IPS DF 4.7 (cell line): Measurements from ENCODE around the gene SLC22A4.

ENCODE experiments used
- DNase-seq: peaks from one replicate; pipeline ENCODE4 v3.0.0-alpha.2; 2013; ENCODE audit warnings: low spot score; ENCODE audit errors: extremely low read depth

The SLC22A4 gene

DNA sequence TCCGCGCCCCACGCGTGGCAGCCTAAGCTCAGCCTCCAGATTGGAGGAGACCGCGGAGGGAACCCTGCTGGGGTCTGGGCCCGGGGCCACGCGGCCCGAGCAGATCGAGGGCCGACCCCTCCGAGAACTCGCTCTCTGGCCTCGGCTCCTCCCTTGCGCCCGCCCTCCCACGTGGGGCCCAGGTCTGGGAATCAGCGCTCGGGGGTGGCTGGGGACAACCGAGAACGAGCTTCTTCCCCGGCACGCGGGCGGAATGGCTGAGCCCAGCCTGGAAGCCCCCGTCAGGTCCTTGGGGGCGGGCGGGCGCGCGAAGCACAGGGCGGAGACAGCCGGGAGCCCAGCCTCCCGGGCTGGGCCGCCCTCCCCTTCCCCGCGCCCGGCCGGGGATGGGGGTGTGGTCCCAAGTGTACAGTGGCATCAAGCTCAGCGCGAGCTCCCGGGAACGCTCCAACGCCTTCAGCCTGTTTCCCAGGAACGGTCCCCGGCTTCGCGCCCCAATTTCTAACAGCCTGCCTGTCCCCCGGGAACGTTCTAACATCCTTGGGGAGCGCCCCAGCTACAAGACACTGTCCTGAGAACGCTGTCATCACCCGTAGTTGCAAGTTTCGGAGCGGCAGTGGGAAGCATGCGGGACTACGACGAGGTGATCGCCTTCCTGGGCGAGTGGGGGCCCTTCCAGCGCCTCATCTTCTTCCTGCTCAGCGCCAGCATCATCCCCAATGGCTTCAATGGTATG lies at the start of gene SLC22A4:
Gene SLC22A4 (plus strand): TSS at position 403 of the 736 bp plus-strand sequence. CDS start 223 bp downstream, at position 626.
- no peak for DNase-seq

DNA sequence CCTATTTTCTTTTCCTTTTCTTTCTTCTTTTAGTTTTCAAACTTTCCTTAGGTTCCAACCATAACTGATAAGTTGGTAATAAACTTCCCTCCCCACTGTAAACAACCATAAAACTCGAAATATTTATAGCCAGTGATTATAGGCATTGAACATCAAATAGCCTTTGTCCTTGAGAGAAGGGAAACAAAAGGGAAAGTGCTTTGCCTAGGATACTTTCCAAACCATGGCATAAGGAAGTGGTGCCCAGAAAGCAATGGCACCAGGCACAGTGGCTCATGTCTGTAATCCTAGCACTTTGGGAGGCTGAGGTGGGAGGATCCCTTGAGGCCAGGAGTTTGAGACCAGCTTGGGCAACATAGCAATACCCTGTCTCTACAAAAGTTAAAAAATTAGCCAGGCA lies 48.6 kb upstream of the SLC22A4 start:
- no peak for DNase-seq

DNA sequence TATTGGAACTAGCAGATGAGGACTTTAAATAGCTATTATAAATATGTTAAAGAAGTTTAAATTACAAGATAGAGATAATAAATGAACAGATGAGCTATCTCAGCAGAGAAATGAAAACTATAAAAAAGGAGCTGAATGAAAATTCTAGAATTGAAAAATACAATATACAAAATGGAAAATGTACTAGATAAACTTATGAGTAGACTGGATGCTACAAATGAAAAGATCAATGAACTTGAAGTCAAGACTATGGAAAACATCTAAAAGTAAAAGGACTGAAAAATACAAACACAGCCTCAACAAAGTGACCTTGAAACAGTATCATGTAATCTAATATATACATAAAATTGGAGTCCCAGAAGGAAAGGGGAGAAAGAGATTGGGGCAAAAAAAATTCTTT lies 47.4 kb upstream of the SLC22A4 start:
- no peak for DNase-seq

DNA sequence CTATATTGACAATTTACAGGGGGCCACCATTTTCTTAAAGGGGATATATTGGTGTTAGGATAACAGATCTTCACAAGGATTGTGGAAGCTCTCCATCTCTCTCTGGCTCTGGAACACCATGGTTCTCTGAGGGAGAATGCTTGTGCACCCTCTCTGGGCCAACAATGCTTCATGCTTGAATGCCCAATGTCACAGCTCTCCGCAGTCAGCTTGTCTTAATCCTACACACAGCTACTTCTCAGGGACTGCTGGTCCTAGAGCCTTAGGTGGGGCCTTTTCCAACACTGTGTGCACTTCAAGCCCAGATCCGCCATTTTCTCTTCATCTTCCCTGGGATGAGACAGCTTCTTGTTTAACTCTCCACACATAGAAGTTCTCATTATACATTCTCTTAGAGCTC lies 43.6 kb upstream of the SLC22A4 start:
- DNase-seq: no peak

DNA sequence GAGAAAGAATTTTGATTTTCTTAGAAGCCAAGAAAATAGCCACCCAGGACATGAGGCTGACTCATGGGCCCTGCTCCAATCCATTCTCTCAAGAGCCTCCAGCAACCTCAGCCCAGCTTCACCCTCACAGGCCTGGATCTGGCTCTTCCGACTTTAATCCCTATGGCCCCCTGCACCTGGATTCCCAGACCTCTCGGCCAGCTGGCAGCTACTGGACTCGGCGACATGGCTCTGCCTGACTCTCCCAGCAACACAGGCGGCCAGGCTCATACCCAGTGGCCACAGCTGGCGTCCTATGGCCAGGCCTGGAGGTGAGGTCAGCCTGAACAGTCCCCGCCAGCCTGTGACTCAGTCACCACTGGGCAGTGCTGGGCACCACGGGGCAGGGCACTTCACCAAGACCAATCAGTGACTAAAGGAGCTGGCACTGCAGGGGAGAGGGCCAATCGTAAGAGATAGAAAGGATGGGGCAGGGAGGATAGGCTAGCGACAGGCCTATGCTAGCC lies 42.9 kb upstream of the SLC22A4 start:
- no peak for DNase-seq

DNA sequence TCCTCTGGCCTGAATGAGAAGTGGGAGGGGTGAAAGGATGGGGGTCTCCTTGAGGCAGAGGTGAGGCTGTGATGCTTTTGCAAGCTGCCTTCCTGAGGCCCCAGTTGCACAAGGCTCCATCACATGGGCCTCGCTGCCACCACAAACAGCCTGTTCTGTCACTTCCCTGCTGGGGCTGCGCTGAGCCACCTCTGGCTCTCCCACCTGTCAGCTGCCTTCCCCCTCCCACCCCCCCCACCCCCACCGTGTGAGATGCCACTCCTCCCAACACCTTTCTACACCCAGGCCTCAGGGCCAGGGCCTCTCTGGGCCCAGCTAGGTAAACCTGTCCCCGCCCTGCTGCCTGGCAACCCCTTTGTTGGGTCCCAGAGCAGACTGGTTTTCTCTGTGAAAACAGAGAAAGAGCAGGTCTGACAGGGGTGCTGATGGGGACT lies 41.2 kb upstream of the SLC22A4 start:
- no peak for DNase-seq

DNA sequence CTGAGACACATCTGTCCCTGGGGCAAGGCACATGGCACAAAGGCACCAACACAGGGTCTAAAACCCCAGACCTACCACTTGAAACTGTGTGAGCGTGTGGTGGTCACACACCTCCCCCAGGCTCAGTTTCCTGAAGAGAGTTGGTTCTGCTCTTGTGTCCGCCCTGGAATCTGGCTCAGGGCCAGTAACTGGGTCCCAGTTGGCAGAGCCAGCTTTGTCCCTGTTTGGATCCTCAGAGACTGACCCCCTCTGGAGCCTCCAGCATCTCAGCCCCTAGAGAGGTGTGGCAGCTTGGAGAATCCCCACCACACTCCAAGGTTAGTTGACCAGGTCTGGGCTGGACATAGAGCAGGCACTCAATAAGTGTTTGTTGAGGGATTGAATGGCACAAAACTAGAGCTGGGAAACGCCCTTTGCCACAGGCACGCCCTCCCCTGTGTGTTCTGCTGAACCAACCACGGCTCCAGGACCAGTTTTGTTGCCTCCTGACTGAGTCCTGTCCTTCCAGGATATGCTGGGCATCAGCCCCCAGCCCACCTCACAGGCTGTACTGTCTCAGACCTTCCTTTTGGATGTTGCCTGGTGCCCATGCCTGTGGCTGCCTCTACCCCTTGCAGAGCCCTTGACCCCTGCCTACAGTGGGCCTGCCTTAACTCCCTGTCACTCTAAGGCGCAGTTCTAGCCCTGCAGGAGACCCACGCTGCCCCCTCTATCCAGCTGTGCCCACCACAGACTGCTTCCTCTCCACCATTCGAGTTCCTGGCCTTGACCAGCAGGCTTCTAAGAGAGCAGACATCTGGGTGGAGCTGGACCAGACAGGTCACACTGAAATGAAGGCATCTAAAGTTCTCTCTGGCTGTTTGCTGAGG lies 40.5 kb upstream of the SLC22A4 start:
- no peak for DNase-seq

DNA sequence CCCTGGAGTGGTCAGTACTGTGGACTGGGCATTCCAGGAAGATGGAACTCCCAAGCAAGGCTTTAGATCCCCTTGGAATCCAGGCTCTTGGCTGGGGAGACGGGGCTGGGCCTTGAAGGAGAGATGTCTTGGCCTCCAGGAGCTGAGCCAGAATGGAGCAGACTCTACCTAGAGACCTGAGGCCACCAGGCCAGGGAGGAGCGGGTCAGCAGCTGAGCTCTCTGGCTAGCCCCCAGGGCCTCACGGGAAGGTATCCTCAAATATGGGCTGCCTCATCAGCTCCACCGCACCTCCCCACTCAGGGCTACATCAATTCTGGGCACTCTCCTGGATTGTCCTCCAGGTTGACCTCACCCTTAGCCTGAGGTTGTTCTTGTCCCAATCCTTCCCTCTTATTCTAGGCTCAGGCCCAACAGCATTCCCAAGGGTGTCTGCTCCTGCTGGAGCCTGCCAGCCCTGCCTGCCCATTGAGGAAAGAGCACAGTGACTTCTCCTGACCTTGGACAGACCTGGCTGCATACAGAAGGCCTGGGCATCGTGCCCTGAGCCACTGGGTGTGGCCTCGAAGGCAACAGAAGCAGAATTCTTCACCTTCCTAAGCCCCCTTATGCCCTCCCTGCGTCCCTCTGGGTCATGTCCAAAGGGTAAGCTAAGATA lies 39.7 kb upstream of the SLC22A4 start:
- no peak for DNase-seq

DNA sequence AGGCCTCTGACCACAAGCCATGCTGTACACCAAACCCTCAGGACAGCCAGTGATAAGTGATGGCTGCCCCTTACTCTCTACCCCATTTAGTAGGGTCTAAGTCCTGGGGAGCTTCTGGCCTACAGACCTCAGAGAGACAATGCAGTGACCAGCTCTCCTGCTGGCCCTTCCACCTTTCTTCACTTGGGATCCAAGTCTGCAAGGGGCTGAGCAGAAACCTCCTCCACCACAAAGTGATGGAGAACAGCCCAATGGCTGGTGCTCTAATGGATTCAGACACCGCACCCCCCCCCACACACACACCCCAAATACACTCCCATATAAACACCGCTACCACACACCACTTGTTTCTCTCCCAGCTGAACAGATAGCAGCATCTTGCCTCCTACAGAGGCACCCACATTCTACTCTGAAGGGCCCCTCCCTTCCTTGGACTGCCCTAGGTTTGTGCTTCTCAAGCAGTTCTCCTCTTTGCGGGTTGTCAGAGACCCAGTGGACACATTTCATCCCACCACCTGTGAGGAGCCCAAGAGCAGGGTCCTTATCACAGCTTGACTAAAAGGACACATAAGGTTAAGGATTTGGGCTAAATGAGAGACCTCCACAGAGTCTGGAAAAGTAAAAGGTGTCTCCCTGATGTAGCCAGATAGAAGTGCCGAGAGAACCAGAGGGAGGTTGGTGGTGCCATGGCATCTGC lies 38.0 kb upstream of the SLC22A4 start:
- no peak for DNase-seq

DNA sequence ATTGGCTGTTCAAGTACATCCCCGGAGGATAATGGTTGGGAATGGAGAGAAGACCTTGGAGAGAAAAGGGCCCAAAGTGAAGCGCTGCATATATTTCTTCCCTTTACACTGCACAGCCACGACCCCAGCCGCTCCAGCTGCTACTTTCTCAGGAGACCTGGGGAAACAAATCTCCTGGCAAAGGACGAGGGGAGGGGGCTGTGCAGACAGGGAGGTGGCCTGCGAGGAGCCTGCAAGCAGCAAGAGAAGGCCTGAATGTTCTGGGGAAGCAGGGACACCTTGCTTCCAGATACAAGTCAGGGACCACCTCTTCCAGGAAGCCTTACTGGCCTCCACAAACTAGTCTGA lies 37.4 kb upstream of the SLC22A4 start:
- DNase-seq: no peak

DNA sequence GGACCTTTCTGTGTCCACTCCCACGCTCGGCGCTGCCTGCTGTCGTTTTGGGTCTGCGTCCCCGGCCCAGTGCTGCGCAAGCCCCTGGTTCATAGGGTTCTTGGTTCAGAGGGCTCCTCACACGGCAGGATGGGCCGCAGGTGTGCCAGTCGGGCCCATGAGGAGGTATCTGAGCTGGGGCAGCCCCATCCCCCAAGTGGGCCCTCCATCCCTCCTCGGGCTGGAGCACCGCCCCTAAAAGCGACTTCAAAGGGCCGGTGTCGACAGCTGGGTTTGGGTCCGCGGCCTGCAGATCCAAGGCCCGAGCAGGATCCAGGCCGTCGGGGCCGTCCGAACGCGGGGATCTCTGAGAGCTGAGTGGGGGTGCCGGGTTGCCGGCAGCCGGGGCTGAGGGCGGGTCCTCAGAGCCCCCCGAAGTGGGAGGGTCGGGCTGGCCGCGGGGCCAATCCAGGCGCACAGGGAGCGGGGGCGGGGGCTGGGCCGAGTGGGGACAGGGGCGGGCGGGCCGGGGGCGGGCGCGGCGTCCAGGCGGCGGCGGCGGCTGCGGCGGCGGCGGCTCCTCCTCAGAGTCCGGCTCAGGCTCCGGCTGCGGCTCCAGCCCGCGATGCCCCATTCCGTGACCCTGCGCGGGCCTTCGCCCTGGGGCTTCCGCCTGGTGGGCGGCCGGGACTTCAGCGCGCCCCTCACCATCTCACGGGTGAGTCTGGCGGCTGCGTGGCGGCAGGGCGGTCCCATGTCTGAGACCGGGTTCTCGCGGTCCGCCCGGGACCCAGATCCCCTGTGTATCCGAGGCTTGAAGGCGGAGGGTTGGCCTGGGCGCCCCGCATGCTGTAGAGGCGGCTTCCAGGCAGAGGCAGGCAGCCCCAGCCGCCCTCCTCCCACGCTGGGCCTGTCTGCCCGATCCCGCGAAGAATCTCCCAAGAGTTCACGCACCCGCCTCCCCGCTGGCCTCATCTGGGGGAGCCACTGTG lies 36.8 kb upstream of the SLC22A4 start, which contains the start of gene PDLIM4:
Gene PDLIM4 (plus strand): TSS at position 566 of the 971 bp plus-strand sequence. CDS start 39 bp downstream, at position 605.
- no peak for DNase-seq

DNA sequence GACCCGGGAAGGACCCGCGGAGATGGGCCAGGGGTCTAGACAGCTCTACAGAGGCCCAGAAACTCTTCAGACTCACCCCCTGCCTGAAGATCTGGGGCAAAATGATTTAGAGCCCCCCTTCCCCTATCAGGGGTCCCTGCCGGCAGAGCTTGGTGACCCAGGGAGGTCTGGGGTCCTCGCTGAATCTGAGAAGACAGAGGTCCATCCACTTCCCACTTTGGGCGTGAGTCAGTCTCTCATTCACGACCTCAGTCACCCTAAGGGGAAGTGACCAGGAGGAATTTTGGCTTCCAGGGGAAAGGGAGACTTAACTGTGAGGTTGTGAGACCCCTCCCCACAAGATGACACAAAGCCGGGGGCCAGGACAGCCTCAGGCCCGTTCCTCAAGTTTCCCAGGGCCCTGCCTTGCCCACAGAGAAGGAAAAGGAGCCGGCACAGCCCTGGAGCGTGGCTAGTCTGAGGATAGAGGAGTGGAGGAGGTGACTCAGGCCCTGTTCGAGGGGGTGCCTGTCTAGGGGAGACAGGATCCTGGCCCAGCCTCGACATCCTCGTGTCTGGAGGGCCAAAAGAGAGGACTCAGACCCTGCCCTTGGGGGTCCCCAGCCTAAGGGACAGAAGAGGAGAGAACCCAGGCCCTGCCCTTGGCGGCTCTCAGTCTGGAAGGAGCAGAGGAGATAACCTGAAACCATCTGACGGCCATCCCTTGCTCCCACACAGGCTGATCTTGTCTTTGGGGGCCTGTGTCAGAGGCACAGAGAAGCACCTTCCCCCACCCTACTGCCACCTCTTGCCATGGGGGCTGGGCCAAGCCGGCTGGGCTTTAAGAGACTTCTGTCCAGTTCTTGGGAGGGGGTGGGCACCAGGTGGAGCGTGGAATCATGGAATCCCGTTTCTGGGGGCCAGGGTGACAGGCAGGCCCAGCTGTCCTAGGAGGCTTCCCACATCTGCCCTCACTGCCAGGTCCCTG lies 35.8 kb upstream of the SLC22A4 start:
- no peak for DNase-seq

DNA sequence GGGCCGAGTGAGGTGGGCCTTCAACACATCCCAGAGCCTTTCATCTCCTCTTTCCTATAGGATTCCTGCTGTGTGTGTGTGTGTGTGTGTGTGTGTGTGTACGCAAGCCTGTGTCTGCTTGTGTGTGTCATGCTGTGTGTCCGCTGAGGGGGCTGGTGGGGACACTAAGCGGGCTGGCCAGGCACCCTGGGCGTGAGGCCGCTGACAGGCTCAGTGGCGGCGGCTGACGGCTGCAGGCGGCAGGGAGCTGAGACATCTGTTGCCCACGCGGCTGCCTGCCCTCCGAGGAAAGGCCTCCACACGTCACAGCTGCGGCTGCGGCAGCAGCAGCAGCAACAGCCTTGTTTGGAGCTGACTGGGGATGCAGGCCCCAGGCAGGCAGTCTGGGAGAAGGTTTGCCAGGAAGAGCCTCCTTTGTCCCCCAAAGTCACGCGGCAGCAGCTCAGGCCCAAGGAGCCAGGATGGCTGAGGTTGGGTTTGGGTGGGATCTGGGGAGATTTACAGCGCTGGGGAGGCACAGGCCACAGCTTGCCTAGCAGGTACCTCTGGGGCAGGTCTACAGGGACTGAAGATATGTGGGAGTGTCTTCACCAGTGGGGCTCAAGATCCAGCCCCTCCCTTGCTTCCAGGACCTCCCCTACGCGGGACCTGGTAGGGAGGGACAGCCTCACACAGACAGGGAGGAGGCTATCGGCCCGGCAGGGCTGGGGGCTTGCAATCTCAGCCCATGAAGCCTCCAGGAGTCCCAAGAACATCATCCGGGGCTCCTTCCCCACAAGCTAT lies 34.9 kb upstream of the SLC22A4 start:
- no peak for DNase-seq

DNA sequence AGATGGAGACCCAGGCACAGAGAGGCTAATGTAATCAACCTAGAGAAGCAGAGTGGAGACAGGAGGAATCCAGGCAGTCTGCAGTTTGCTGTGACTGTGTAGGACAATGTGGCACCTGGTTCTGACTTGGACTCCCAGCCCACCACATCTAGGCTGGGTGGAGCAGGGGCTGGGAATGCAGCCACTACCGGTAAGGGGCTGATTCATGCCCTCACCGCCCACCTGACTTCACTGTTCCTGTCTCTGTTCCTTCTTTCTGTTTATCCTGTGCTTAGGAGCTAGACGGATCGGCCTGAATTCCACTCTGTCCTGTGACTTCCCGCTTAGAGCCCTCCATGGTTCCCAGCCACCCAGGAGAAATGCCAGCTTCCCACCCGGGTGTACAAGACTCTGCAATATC lies 34.1 kb upstream of the SLC22A4 start:
- DNase-seq: no peak

DNA sequence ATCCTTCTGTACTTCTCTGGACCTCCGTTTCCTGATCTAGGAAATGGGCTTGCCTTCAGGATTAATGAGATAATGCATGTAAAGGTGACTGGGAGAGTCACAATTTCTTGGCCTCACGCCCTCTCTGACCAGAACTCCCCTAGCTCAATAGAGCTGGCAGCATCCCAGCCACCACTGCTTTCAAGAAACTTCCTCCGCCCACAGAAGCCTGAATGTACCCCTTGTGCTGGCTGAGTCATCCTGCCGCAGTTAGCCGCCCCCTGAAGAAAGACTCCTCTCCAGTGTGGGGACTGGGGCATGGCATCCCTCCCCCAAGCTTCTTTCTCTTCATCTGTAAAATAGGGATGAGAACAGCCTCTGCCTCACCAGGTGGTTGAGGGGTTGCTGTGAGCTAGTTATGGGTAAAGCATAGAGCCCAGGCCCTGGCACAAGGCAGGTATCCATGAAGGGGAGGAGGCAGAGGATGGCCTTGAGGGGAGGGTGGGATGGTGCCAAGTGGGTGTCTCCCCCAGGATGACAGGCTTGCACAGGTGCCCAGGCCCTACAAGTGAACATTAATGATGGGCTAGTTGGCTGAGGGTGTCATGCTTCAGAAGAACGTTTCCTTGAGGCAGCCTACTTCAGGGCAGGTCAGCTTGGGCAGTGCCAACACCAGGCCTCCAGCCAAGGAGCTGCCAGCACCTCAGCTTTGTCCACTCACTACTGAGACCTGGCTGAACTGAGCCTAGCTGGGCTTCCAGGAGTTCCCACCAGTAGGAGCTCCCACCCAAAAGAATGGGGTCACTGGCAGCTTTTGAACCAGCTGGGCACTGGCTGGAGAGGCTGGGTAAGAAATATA lies 33.3 kb upstream of the SLC22A4 start:
- DNase-seq: no peak

DNA sequence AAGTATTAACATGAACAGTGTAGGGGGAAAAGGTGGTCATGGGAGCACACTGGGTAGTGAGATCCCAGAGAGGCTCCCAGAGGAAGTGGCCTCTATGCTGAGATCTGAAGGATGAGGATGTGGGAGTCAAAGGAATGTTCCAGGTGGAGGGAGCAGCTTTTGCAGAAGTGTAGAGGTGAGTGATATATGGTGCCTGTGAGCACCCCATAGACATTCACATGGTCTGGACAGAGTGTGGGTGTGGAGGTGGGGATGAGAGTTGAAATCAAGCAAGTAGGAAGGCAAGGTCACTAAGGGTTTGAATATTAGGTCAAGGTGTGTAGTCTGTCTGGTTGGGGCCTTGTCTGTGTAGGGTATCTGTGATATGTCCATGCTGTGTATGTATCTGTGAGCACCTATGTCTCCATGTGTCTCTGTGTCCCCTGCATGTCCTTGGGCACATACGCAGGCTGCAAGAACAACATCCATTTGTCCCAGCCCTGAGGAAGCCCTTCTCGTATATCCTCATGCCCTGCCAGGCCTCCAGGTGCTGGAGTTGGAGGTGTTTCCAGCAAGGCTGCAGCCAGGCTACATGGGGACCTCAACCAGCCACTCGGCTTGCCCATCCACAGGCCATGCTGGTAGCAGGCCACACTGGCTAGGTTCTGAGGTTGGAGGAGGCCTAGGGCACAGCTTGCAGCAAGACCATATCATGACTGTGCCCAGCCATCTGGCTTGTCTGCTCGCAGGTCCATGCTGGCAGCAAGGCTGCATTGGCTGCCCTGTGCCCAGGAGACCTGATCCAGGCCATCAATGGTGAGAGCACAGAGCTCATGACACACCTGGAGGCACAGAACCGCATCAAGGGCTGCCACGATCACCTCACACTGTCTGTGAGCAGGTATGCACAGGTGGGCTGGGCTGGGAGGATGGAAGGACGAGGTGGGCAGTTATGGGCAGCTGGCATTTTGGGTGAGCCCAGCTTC lies 32.0 kb upstream of the SLC22A4 start:
- no peak for DNase-seq
